GM10847 (cell line): Measurements from ENCODE around the gene TENM3.

Source experiments
- POLR2A ChIP-seq: IDR thresholded peaks from 2 replicates; pipeline ENCODE4 v1.6.1; 2011; ENCODE audit not compliant: insufficient read length; ENCODE audit errors: extremely low read depth

TENM3 gene

GRCh38 chr4:182808673-182809416 is 565.6 kb downstream of the TENM3 start:
- TF ChIP-seq POLR2A, result no peak

DNA sequence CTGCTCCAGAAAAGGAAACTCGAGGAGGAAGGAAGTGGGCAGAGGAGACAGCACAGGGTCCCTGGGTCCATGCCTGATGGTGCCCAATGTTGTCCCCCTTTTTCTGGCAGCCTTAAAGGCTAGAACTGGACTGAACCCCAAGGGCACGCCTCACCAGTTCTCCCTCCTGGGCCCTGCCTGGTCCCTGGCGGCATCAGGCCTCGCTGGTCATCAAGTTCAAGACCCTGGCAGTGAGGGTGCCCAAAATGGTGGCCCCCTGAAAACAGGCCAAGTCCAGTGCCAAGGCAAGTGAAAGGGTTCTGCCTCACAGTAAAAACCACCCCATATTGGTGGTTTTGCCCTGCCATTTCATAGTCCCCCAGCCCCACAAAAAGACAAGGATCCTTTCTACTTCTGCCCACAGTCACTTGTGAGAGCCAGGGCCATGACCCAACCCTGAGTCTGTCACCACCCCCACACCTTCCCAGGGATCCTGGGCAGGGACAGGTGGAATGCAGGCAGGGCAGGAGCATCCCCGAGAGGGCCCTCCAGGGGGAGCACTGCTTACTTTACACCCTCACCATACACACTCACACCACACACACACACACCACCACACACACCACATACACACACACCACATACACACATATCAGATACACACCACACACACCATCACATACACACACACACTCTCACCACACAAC is 566.4 kb downstream of the TENM3 start:
- TF ChIP-seq POLR2A, result no peak

DNA sequence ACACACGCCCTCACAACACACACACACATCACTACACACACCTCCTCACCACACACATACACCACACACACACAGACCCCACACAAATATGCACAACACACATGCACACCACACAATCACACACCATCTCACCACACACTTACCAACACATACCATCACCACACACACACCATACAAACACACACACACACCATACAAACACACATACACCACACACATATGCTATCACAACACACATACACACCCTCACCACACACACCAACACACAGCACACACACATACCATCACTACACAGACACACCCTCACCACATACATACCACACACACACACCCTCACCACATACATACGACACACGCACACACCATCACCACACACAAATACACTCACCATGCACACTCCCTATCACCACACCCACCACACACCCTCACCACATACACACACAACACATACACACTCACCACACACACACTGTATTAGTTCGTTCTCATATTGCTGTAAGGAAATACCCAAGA is 567.0 kb downstream of the TENM3 start:
- no peak for TF ChIP-seq POLR2A

- TF ChIP-seq POLR2A, result no peak
Observed at GRCh38 chr4:182812916-182813315, 569.7 kb downstream of the TENM3 start.

- no peak for TF ChIP-seq POLR2A
Observed at GRCh38 chr4:182818926-182819730, 575.9 kb downstream of the TENM3 start.

DNA sequence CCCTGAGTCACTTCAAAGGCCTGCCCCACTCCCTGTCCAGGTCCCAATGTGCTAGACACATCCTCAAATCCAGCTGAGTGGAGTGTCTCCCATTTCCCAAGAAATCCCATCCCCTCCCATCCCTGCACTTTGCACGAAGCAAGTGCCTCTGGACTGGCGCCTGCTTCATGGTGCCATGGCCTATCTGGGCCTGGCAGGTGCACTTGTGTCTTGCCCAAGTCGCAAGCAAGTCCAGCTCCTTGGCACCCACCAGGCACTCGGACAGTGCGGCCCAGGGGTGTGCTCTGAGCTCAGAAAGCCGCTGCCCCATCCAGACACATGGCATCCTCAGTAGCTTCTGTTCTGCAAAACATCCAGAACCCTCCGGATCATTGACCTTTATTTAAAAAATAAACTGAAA is 576.5 kb downstream of the TENM3 start:
- no peak for TF ChIP-seq POLR2A

GRCh38 chr4:182822554-182822953 is 579.4 kb downstream of the TENM3 start:
- TF ChIP-seq POLR2A, result no peak

- no peak for TF ChIP-seq POLR2A
Observed at GRCh38 chr4:182823576-182823975, 580.4 kb downstream of the TENM3 start.

GRCh38 chr4:182825003-182825402 is 581.8 kb downstream of the TENM3 start:
- TF ChIP-seq POLR2A, result no peak

GRCh38 chr4:182825786-182826185 is 582.6 kb downstream of the TENM3 start:
- no peak for TF ChIP-seq POLR2A

DNA sequence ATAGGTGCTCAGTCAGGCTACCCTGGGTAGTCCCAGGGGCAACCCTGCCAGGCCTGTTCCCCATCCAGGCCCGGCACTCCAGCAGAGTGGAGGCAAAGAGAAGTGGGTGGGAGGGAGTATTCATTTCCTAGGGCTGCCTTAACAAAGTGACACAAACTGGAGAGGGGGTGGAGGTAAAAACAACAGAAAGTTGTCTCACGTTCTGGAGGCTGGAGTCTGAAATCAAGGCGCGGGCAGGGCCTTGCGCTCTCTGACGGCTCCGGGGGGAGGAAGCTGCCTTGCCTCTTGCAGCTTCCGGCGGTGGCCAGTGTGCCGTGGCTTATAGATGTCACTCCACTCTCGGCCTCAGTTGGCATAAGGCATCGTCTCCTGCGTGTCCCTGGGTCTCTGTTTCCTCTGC is 583.2 kb downstream of the TENM3 start:
- no peak for TF ChIP-seq POLR2A

- no peak for TF ChIP-seq POLR2A
Observed at GRCh38 chr4:182827166-182827565, 584.0 kb downstream of the TENM3 start.

GRCh38 chr4:182827954-182828353 is 584.8 kb downstream of the TENM3 start:
- TF ChIP-seq POLR2A, result no peak

DNA sequence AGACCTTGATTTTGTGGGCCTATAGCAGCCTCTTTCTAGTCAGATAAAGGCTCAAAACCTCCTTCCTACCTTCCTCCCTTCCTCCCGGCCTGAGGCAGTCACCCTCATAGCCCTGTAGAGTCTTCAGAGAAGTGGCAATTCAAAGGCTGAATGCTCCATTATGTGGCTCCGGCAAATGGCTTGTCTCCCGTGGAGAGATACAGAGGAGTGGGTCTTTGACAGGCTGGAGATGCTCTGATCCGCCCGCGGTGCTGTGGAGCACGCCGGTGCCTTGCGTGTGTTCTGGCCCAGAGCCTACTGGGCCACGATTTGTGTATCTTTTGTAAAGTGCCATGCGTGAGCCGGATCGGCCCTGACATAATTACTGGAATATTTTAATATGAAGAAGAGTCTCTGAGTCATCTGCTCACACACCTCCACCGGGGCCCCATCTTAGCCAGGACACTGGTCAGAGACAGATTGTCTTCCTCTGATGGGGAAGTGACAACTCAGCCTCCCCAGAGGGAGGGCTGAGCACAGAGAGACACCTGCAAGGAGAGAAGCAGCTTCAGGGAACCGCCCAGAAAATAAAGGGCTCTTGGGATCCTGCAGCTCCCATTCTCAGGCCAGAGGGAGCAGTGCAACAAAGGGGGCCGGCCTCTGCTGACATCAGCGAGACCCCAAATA is 585.3 kb downstream of the TENM3 start:
- no peak for TF ChIP-seq POLR2A

- no peak for TF ChIP-seq POLR2A
Observed at GRCh38 chr4:182829196-182829595, 586.0 kb downstream of the TENM3 start.

DNA sequence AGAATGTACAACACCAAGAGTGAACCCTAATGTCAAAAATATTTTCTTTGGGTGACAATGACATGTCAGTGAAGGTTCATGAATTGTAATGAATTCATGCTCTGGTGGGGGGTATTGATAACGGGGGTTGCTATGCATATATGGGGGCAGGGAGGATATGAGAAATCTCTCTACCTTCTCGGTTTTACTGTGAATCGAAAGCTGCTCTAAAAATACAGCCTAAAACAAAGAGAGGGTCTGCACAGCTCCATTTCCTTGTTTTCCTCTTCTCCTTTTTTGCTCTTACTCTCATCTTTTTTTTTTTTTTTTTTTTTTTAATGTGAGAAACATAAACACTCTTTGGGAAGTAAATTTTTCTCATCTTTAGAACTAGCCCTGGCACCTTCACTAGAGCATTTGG is 588.2 kb downstream of the TENM3 start:
- no peak for TF ChIP-seq POLR2A
